ENCODE results near the gene PYGO2. TPM values are rescaled to one million over a fixed set of nuclear protein-coding genes. Genes with fewer than 3 reads are reported as not detected.

The PYGO2 gene
- total RNA-seq, 5 donors from 2014 or later (not counting 1 experiment from before 2014, with no cell fraction given) = 36.0 to 70.8 (median 68.5) TPM

DNA sequence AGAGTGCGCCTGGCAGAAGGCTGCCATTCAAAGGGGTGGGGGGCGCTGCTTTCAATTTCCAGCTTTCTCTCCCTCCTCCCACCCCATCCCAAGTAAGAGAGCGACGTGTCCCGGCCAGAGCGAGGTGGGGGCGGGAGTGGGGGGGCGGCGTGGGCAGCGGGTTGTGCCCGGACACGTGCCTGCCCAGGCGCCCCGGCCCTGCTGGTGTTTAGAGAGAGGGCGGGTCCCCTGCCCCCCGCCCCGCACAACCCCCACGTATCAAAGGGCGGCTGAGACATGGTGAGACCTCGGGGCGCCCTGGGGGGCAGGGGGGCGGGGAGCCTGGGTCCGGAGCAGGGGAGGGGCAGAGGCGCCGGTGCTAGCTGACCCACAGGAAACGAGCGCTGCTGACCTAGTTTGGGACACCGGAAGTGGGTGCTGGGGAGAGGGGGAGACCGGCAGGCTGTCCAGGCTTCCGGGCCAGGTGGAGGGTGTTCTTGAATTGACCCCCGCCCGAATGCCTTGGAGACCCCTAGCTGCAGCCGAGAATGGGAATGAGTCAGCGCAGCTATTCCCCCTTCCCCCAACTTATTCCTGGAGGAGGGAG lies 42.3 kb upstream of the PYGO2 start:
- POLR2A ChIA-PET = interaction anchor here in 1 of 2 donors (0.5 kb wide), 1 partner anchor 9 kb away, joined by 13 read pairs; no protein-coding TSS in a partner anchor
- CTCF ChIA-PET = no interaction called here
- DNase-seq (no peak), ATAC-seq (replicated peaks in 1 of 4) (no peak)
- peak overlapping the region; percentile 92 to 97 for H3K4me3 ChIP-seq (ENCODE audit: control insufficient read depth in 1 of 2, extremely low read depth in 1 of 2, low read length in 1 of 2)
- no peaks in the 10 kb centered on the region for H3K9me3 ChIP-seq
- H3K27ac Mint-ChIP-seq = peak overlapping the region; percentile 98
- no peaks in the 10 kb centered on the region for H3K27me3 Mint-ChIP-seq
- no peaks in the 10 kb centered on the region for H3K36me3 ChIP-seq (ENCODE audit: control insufficient read depth in 2 of 2, extremely low read depth in 1 of 2, insufficient read depth in 1 of 2, low read length in 1 of 2)
- H3K4me1 ChIP-seq (ENCODE audit: control insufficient read depth in 1 of 2, extremely low read depth in 1 of 2, insufficient read depth in 2 of 2, low read length in 2 of 2) = peaks cover 27 to 91% of the 10 kb centered on the region in 2 experiments
- 0% methylated on average over 6 of the region's 34 CpGs for WGBS (ENCODE audit: insufficient coverage)
- H3K36me3 Mint-ChIP-seq = no peaks in the 10 kb centered on the region
- no peaks in the 10 kb centered on the region for H3K27me3 ChIP-seq (replicated peaks in 1 of 2; ENCODE audit: control insufficient read depth in 2 of 2, extremely low read depth in 1 of 2, insufficient read depth in 2 of 2, low read length in 1 of 2)
- H3K9me3 Mint-ChIP-seq = no peaks in the 10 kb centered on the region
- H3K4me3 Mint-ChIP-seq = peak overlapping the region; percentile 89 to 95 (median 91)
- H3K4me1 Mint-ChIP-seq = peaks cover 57 to 60% (median 58%) of the 10 kb centered on the region in 3 donors
- peak overlapping the region; percentile 80 for H3K27ac ChIP-seq (ENCODE audit: low read length)

DNA sequence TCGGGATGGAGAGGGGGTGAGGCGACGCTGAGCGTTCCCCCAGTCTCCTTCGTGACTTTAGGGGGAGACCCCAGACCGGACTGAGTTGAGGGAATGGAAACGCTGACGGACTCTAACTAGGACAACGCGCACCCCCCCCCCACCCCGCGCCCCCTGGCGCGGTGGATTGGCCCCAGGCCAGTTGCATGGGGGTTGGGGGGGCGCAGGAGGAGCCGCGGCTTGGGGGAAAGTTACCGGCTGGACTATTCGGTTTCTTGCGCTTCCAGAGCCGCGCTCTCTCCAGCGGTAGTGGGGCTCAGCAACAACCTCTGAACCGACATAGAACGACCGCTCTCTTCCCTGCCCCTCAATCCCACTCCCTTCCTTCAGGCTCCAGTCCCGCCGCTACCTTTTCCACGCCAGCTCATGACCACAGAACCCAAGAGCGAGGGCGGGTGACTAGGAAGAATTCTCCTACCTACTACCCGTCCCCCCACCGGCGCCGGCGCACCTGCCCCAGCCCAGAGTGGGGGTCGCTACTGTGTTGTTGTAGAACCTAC lies 41.7 kb upstream of the PYGO2 start:
- CTCF ChIA-PET = interaction anchor here in 1 of 2 donors (1.3 kb wide), 1 partner anchor 14 kb away, joined by 3 read pairs; no protein-coding TSS in a partner anchor
- H3K4me1 Mint-ChIP-seq = peaks cover 56 to 60% (median 58%) of the 10 kb centered on the region in 3 donors

DNA sequence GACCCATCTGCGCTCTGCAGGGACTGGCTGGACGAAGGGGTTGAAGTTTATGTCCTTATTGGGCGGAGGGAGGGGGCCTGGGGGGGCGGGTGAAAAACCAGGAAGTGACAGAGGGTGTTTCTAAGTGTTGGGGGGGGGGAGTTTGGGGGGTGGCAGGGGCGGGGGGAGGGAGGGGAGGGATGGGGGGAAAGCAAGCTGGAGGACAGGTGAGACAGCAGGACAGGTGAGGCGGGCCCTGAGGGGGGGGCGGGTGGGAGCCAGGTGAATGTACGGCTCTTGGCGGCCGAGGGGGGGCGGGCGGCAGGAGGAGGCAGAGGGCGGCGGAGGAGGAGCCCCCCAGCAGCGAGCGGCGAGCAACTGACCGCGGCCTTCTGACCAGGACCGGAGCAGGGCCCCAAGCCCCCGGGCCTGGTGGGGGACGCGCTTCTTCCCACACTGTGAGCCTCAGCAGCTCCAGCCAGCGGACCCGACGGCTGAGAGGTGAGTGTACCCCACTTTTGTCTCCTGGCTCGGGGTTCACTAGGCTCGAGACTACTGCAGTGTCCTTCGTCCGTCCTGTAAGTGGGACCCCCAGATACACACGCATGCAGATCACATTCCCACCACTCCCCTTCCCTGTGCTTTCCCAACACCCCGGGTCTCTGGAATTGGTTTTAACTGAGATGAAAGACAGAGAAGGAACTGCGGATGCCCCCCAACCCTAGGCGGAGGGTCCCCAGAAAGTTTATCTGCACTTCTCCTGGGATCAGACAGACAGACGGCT lies 41.1 kb upstream of the PYGO2 start, which contains the start of gene ZBTB7B:
Gene ZBTB7B, plus strand, starts transcription at position 339 of the 763 bp plus-strand sequence. CDS start 11,859 bp downstream, outside the sequence.
- Histone ChIP-seq H3K27ac (ENCODE audit: low read length) (peak within 1 kb of the TSS; percentile 95), H3K4me1 (ENCODE audit: control insufficient read depth in 1 of 2, extremely low read depth in 1 of 2, insufficient read depth in 2 of 2, low read length in 2 of 2) (peaks cover 30 to 91% of the 10 kb centered on the region in 2 experiments), H3K9me3 (no peaks in the 10 kb centered on the region), H3K36me3 (ENCODE audit: control insufficient read depth in 2 of 2, extremely low read depth in 1 of 2, insufficient read depth in 1 of 2, low read length in 1 of 2) (no peaks in the 10 kb centered on the region), H3K27me3 (replicated peaks in 1 of 2; ENCODE audit: control insufficient read depth in 2 of 2, extremely low read depth in 1 of 2, insufficient read depth in 2 of 2, low read length in 1 of 2) (no peaks in the 10 kb centered on the region), H3K4me3 (ENCODE audit: control insufficient read depth in 1 of 2, extremely low read depth in 1 of 2, low read length in 1 of 2) (peak within 1 kb of the TSS; percentile 92 to 97)
- Mint-ChIP-seq H3K36me3 (no peaks in the 10 kb centered on the region), H3K9me3 (no peaks in the 10 kb centered on the region), H3K27ac (peak within 1 kb of the TSS; percentile 98), H3K4me3 (peak within 1 kb of the TSS; percentile 89 to 95 (median 91)), H3K4me1 (peaks cover 53 to 60% (median 60%) of the 10 kb centered on the region in 3 donors), H3K27me3 (no peaks in the 10 kb centered on the region)
- POLR2A ChIA-PET = interaction anchor here (0.7 to 1.0 kb wide), 2 partner anchors 9 to 47 kb away, joined by 3 read pairs; partner anchors contain the start of gene PBXIP1 (in 1 of the 2)
- DNase-seq (peak in 1 of 35 experiments; percentile 22), ATAC-seq (replicated peaks in 1 of 4) (peak; percentile 1 to 6 (median 4))
- CTCF ChIA-PET = interaction anchor here (0.6 to 1.6 kb wide), 4 partner anchors 13 to 63 kb away, joined by 3 to 4 read pairs (median 3); no protein-coding TSS in a partner anchor
- under 1% methylated on average over 27 of the region's 35 CpGs for WGBS (ENCODE audit: insufficient coverage)

More for the DNA sequence above, 41.7 kb upstream of the PYGO2 start:
- Mint-ChIP-seq H3K27me3 (no peaks in the 10 kb centered on the region), H3K36me3 (no peaks in the 10 kb centered on the region), H3K4me3 (peak overlapping the region; percentile 89 to 95 (median 91)), H3K9me3 (no peaks in the 10 kb centered on the region), H3K27ac (peak overlapping the region; percentile 98)
- H3K27me3 ChIP-seq (replicated peaks in 1 of 2; ENCODE audit: control insufficient read depth in 2 of 2, extremely low read depth in 1 of 2, insufficient read depth in 2 of 2, low read length in 1 of 2) = no peaks in the 10 kb centered on the region
- H3K4me1 ChIP-seq (ENCODE audit: control insufficient read depth in 1 of 2, extremely low read depth in 1 of 2, insufficient read depth in 2 of 2, low read length in 2 of 2) = peaks cover 29 to 91% of the 10 kb centered on the region in 2 experiments
- WGBS (ENCODE audit: insufficient coverage) = 0% methylated on average over 13 of the region's 37 CpGs
- POLR2A ChIA-PET = interaction anchor here in 1 of 2 donors (0.5 kb wide), 1 partner anchor 10 kb away, joined by 13 read pairs; no protein-coding TSS in a partner anchor
- H3K9me3 ChIP-seq = no peaks in the 10 kb centered on the region
- DNase-seq (peak in 1 of 35 experiments; percentile 22), ATAC-seq (replicated peaks in 1 of 4) (no peak)
- peak overlapping the region; percentile 80 for H3K27ac ChIP-seq (ENCODE audit: low read length)
- H3K36me3 ChIP-seq (ENCODE audit: control insufficient read depth in 2 of 2, extremely low read depth in 1 of 2, insufficient read depth in 1 of 2, low read length in 1 of 2) = no peaks in the 10 kb centered on the region
- peak overlapping the region; percentile 92 to 97 for H3K4me3 ChIP-seq (ENCODE audit: control insufficient read depth in 1 of 2, extremely low read depth in 1 of 2, low read length in 1 of 2)

DNA sequence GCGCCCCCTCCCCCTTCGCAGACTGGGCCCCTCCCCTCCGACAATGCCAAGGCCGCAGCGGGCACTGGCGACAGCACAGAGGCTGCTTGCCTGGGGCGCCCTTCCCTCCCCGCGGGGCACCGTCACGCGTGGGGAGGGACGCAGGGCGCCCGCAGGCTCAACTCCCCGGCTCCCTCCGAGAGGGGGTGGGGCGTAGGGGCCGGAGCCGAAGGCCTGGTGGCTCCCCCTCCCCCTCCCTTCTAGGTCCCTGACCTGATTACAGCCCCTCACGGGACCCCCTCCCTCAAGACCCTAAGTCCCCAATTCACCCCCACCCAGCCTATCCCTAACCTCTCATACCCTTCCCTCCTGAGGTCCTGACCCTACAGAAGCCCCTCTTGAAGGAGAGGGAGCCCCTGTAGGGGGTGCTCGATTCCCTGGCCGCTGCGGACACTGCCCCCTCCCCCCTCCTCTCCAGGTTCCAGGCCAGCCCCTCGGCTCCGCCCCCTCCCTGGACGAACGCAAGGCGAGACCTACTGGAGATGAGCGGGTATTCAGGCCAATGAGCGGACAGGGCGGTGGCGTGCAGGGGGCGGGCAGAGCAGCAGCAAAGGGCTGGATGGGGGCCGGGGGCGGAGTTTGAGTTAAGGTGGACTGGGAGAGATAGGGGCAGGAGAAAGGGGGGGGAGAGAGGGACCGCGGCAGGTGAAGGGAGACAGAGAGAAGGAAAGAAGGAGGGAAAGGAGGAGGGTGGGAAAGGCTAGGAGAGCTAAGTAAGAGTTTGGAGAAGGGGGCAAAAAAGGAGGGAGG lies 40.3 kb upstream of the PYGO2 start:
- H3K27me3 ChIP-seq (replicated peaks in 1 of 2; ENCODE audit: control insufficient read depth in 2 of 2, extremely low read depth in 1 of 2, insufficient read depth in 2 of 2, low read length in 1 of 2) = no peaks in the 10 kb centered on the region
- ChIA-PET POLR2A (interaction anchor here (0.7 to 1.0 kb wide), 3 partner anchors 10 to 1104 kb away, joined by 3 to 4 read pairs (median 3); partner anchors contain the start of gene PBXIP1 (in 1 of the 2)), CTCF (interaction anchor here (0.6 to 1.6 kb wide), 6 partner anchors 11 to 63 kb away, joined by 3 to 5 read pairs (median 4); no protein-coding TSS in a partner anchor)
- H3K4me3 Mint-ChIP-seq = peak overlapping the region; percentile 84 to 89 (median 88)
- H3K4me1 ChIP-seq (ENCODE audit: control insufficient read depth in 1 of 2, extremely low read depth in 1 of 2, insufficient read depth in 2 of 2, low read length in 2 of 2) = peaks cover 28 to 90% of the 10 kb centered on the region in 2 experiments
- no peaks in the 10 kb centered on the region for H3K36me3 ChIP-seq (ENCODE audit: control insufficient read depth in 2 of 2, extremely low read depth in 1 of 2, insufficient read depth in 1 of 2, low read length in 1 of 2)
- peak; percentile 78 to 80 (median 78) for ATAC-seq (replicated peaks in 1 of 4)
- peak; percentile 92 to 100 (median 97) for DNase-seq
- no peaks in the 10 kb centered on the region for H3K27me3 Mint-ChIP-seq
- H3K36me3 Mint-ChIP-seq = no peaks in the 10 kb centered on the region
- WGBS (ENCODE audit: insufficient coverage) = 0% methylated on average over 12 of the region's 38 CpGs
- no peaks in the 10 kb centered on the region for H3K9me3 ChIP-seq
- H3K9me3 Mint-ChIP-seq = no peaks in the 10 kb centered on the region
- peak overlapping the region; percentile 89 to 93 for H3K27ac Mint-ChIP-seq
- H3K4me3 ChIP-seq (ENCODE audit: control insufficient read depth in 1 of 2, extremely low read depth in 1 of 2, low read length in 1 of 2) = peak overlapping the region; percentile 72 to 97
- H3K4me1 Mint-ChIP-seq = peaks cover 51 to 62% (median 58%) of the 10 kb centered on the region in 3 donors
- peak overlapping the region; percentile 95 for H3K27ac ChIP-seq (ENCODE audit: low read length)

DNA sequence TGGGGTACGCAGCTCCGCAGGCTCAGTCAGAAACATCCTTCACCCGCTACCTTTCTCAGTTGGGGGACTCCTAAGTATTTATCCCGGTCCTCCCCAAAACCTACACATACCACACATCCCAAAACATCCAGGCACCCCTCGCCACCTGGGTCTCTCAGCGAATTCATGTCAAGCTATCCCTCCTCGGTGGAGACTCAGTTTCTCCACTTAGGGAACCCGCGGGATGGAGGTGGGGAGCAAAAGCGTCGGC lies 39.8 kb upstream of the PYGO2 start:
- Mint-ChIP-seq H3K4me1 (peaks cover 46 to 57% (median 53%) of the 10 kb centered on the region in 3 donors), H3K4me3 (peak overlapping the region; percentile 84 to 89 (median 88)), H3K27ac (peak overlapping the region; percentile 84 to 85), H3K27me3 (no peaks in the 10 kb centered on the region), H3K36me3 (no peaks in the 10 kb centered on the region), H3K9me3 (no peaks in the 10 kb centered on the region)
- ATAC-seq (replicated peaks in 1 of 4) (no peak), DNase-seq (no peak)
- H3K27ac ChIP-seq (ENCODE audit: low read length) = peak overlapping the region; percentile 95
- peaks cover 25 to 85% of the 10 kb centered on the region in 2 experiments for H3K4me1 ChIP-seq (ENCODE audit: control insufficient read depth in 1 of 2, extremely low read depth in 1 of 2, insufficient read depth in 2 of 2, low read length in 2 of 2)
- 0% methylated on average over 6 of the region's 11 CpGs for WGBS (ENCODE audit: insufficient coverage)
- POLR2A ChIA-PET = interaction anchor here in 1 of 2 donors (0.7 kb wide), 1 partner anchor 1105 kb away, joined by 4 read pairs; no protein-coding TSS in a partner anchor
- no peaks in the 10 kb centered on the region for H3K9me3 ChIP-seq
- no peaks in the 10 kb centered on the region for H3K27me3 ChIP-seq (replicated peaks in 1 of 2; ENCODE audit: control insufficient read depth in 2 of 2, extremely low read depth in 1 of 2, insufficient read depth in 2 of 2, low read length in 1 of 2)
- CTCF ChIA-PET = interaction anchor here (0.6 to 1.6 kb wide), 3 partner anchors 11 to 16 kb away, joined by 4 to 5 read pairs (median 4); no protein-coding TSS in a partner anchor
- no peaks in the 10 kb centered on the region for H3K36me3 ChIP-seq (ENCODE audit: control insufficient read depth in 2 of 2, extremely low read depth in 1 of 2, insufficient read depth in 1 of 2, low read length in 1 of 2)
- H3K4me3 ChIP-seq (ENCODE audit: control insufficient read depth in 1 of 2, extremely low read depth in 1 of 2, low read length in 1 of 2) = peak overlapping the region; percentile 72 to 97

All from T-cell (primary cell).